Gastroesophageal sphincter (tissue), 4 donors: ENCODE results near the gene SCAMP3. TPM values are rescaled to one million over a fixed set of nuclear protein-coding genes. Genes with fewer than 3 reads are reported as not detected.
"Not testable (repeated sequence)": the region's sequence is repeated elsewhere in the genome, so short reads cannot be mapped to it uniquely, and the experiment has no call there.

ENCODE experiments used
- ATAC-seq: fragments of 150-250 bp; one replicate; pipeline ENCODE4 v1.9.1; 2016; ENCODE audit warnings: mild to moderate bottlenecking, moderate library complexity
- H3K27ac ChIP-seq, 4 donors: fragments of 200-600 bp; sonication (generic) in 3 of 4; 1 replicate in 3 of 4; 2 replicates in 1 of 4; pipeline ENCODE4 v1.5.1; 2016 to 2019
- H3K27me3 ChIP-seq: fragments of 200-600 bp; sonication (generic); one replicate; pipeline ENCODE4 v1.5.1; 2019
- H3K36me3 ChIP-seq, 2 donors: fragments of 200-600 bp; sonication (generic); one replicate each; pipeline ENCODE4 v1.5.1; 2019; ENCODE audit warnings: control low read depth in 1 of 2
- H3K4me1 ChIP-seq, 3 donors: fragments of 200-600 bp; sonication (generic); 1 replicate in 2 of 3; 2 replicates in 1 of 3; pipeline ENCODE4 v1.5.1; 2016 to 2019; ENCODE audit warnings: control low read depth in 2 of 3
- H3K4me3 ChIP-seq, 2 donors: fragments of 200-600 bp; sonication (generic); one replicate each; pipeline ENCODE4 v1.5.1; 2019; ENCODE audit warnings: mild to moderate bottlenecking in 1 of 2, moderate library complexity in 1 of 2
- H3K9me3 ChIP-seq, 3 donors: fragments of 200-600 bp; sonication (generic); one replicate each; pipeline ENCODE4 v1.5.1; 2017 to 2019; ENCODE audit warnings: control low read depth in 2 of 3
- CTCF ChIP-seq, 4 experiments: fragments of 200-600 bp in 2 of 4; fragments of 450-650 bp in 2 of 4; sonication (generic) in 1 of 4; IDR thresholded peaks; one replicate each; pipeline ENCODE4 v1.5.1; 2017 to 2019; ENCODE audit warnings: antibody characterized with exemption in 4 of 4, mild to moderate bottlenecking in 2 of 4, moderate library complexity in 2 of 4
- EP300 ChIP-seq: sonication (generic); formaldehyde crosslinking; IDR thresholded peaks from one replicate; pipeline ENCODE4 v1.6.1; 2017; ENCODE audit warnings: antibody characterized with exemption, mild to moderate bottlenecking
- POLR2A ChIP-seq, 2 donors: fragments of 450-650 bp; IDR thresholded peaks; one replicate each; pipeline ENCODE4 v1.6.1; 2017; ENCODE audit warnings: antibody characterized with exemption in 2 of 2, mild to moderate bottlenecking in 2 of 2, moderate library complexity in 1 of 2
- POLR2AphosphoS5 ChIP-seq: sonication (generic); formaldehyde crosslinking; IDR thresholded peaks from one replicate; pipeline ENCODE4 v1.6.1; 2017; ENCODE audit warnings: antibody characterized with exemption
- WGBS, 2 donors: methylation state at CpG; one replicate each; pipeline ENCODE4 v1.1.5; 2018; ENCODE audit warnings: low coverage in 1 of 2; 5-methylcytosine and 5-hydroxymethylcytosine counted together
- total RNA-seq, 4 donors: library from RNA; depleted of rRNA; stranded (reverse); fragments of >200 nt; gene quantifications; one replicate each; pipeline ENCODE4 v1.1.0, GENCODE V29; 2016

Gene SCAMP3
- total RNA-seq, 4 donors from 2014 or later = 28.1 to 44.4 (median 36.8) TPM

DNA sequence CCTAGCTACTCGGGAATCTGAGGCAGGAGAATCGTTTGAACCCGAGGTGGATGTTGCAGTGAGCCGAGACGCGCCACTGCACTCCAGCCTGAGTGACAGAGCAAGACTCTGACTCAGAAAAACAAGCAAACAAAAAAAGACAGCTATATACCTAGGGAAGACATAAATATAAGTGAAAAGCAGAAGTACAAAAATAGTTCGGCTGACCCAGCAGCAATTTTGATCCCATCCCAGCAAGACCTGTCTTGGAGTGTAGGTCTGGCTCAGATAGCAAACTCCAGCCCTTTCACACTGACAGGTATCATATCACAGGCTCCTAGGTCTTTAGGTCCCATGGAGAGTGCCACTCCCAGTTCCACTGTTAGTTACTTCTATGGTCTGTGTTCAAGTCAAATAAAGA is 39.1 kb downstream of the SCAMP3 start:
- Histone ChIP-seq H3K4me1 (peaks cover 0 to 35% (median 8%) of the 10 kb centered on the region in 3 donors), H3K27me3 (no peaks in the 10 kb centered on the region), H3K4me3 (no peak overlapping the region), H3K9me3 (no peaks in the 10 kb centered on the region), H3K27ac (no peak overlapping the region), H3K36me3 (no peaks in the 10 kb centered on the region)
- TF ChIP-seq EP300 (no peak), CTCF (IDR thresholded peaks at IDR 0.05) (no peak), POLR2A (IDR thresholded peaks at IDR 0.05) (no peak), POLR2AphosphoS5 (no peak)
- WGBS, 2 donors = 53 to 94% methylated on average over 1 to 6 of the region's 7 CpGs
- no peak for ATAC-seq

DNA sequence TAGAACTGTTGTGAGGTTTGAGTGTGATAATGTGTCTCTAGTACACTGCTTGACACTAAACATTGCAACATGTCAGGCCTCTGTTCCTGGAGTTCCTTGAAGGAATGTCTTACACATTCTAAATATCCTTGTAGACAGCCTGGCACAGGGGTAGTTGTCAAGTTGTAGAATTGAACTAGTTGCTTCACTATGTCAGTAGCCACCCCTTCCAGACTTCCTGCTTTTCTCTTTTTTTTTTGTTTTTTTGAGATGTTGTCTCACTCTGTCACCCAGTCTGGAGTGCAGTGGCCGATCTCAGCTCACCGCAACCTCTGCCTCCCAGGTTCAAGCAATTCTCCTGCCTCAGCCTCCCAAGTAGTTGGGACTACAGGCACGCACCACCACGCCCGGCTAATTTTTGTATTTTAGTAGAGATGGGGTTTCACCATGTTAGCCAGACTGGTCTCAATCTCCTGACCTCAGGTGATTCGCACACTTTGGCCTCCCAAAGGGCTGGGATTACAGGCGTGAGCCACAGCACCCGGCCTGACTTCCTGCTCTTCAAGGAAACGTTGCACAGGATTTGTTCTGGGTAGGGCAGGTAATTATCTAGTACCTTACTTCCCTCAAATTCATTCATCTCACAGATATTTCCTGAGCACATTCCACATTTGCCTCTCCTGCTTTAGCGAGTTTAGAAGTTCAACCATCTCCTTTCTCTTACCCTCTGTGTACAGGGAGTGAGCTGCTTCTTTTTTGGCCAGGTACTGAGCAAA is 41.8 kb downstream of the SCAMP3 start:
- H3K9me3 ChIP-seq = not testable (repeated sequence)
- WGBS, 2 donors = 90 to 92% methylated on average over 2 to 9 of the region's 10 CpGs

GRCh38 chr1:155219592-155220031 is 42.5 kb downstream of the SCAMP3 start:
- 0 to 14% methylated on average over 1 of the region's 1 CpG for WGBS, 2 donors
- ATAC-seq = no peak
- TF ChIP-seq POLR2A (IDR thresholded peaks at IDR 0.05) = no peak
- no peak for TF ChIP-seq EP300
- no peak for TF ChIP-seq CTCF (IDR thresholded peaks at IDR 0.05)
- TF ChIP-seq POLR2AphosphoS5 = no peak
- no peaks in the 10 kb centered on the region for H3K27me3 ChIP-seq
- H3K27ac ChIP-seq = peak overlapping the region in 1 of 4 donors; percentile 32
- H3K4me3 ChIP-seq = no peak overlapping the region
- peaks cover 0 to 14% of the 10 kb centered on the region in 2 donors for H3K36me3 ChIP-seq
- peaks cover 0 to 9% (median 0%) of the 10 kb centered on the region in 3 donors for H3K4me1 ChIP-seq
- H3K9me3 ChIP-seq = no peaks in the 10 kb centered on the region

More for the DNA sequence above, 41.8 kb downstream of the SCAMP3 start:
- not testable (repeated sequence) for H3K27ac ChIP-seq, H3K36me3 ChIP-seq, ATAC-seq, H3K4me3 ChIP-seq, H3K27me3 ChIP-seq
- H3K4me1 ChIP-seq = peaks cover 0 to 16% (median 0%) of the 10 kb centered on the region in 3 donors

GRCh38 chr1:155218854-155219591 is 43.1 kb downstream of the SCAMP3 start:
- Histone ChIP-seq H3K9me3 (no peaks in the 10 kb centered on the region), H3K4me3 (peak overlapping the region; percentile 11 to 25), H3K27me3 (no peaks in the 10 kb centered on the region), H3K27ac (peak overlapping the region in 1 of 4 donors; percentile 32), H3K36me3 (peaks cover 0 to 16% of the 10 kb centered on the region in 2 donors), H3K4me1 (peaks cover 0 to 9% (median 0%) of the 10 kb centered on the region in 3 donors)
- 35 to 38% methylated on average over 7 of the region's 7 CpGs for WGBS, 2 donors
- TF ChIP-seq POLR2AphosphoS5 = no peak
- TF ChIP-seq EP300 = no peak
- TF ChIP-seq CTCF (IDR thresholded peaks at IDR 0.05) = no peak
- no peak for TF ChIP-seq POLR2A (IDR thresholded peaks at IDR 0.05)
- ATAC-seq = peak; percentile 60

- WGBS, 2 donors = 71% methylated on average over 1 of the region's 10 CpGs; no CpG with 5 or more reads in 1 of the 2 donors
- not testable (repeated sequence) for H3K27ac ChIP-seq, H3K9me3 ChIP-seq, H3K27me3 ChIP-seq, H3K4me3 ChIP-seq, ATAC-seq
- H3K36me3 ChIP-seq = peaks cover 0 to 40% of the 10 kb centered on the region in 2 donors
- peaks cover 0 to 28% (median 1%) of the 10 kb centered on the region in 3 donors for H3K4me1 ChIP-seq
Measured at GRCh38 chr1:155214702-155215101, 47.5 kb downstream of the SCAMP3 start.

DNA sequence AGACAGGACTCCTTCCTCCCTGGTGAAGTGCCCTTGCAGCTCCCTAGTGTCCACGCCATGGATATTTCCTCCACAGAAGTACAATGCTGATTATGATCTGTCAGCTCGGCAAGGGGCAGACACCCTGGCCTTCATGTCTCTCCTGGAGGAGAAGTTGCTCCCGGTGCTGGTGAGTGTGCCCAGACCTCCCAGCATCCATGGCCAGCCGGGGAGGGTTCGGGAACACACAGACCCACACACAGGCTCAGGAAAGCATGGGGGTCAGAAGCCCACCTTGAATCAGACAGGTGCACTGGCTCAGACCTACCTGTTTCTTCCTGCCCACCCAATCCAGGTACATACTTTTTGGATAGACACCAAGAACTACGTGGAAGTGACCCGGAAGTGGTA is 50.1 kb downstream of the SCAMP3 start:
- H3K9me3 ChIP-seq, H3K4me3 ChIP-seq, ATAC-seq, H3K27me3 ChIP-seq: not testable (repeated sequence)
- Histone ChIP-seq H3K27ac (peak overlapping the region in 2 of 4 donors; percentile 5 to 32), H3K36me3 (peaks cover 0 to 40% of the 10 kb centered on the region in 2 donors), H3K4me1 (peaks cover 0 to 39% (median 17%) of the 10 kb centered on the region in 3 donors)
- no CpG with 5 or more reads among the region's 7 CpGs for WGBS, 2 donors

- Histone ChIP-seq H3K27ac (peak overlapping the region in 3 of 4 donors; percentile 5 to 54 (median 32)), H3K4me1 (peaks cover 0 to 44% (median 19%) of the 10 kb centered on the region in 3 donors), H3K36me3 (peaks cover 0 to 40% of the 10 kb centered on the region in 2 donors)
- H3K4me3 ChIP-seq, ATAC-seq, H3K27me3 ChIP-seq, H3K9me3 ChIP-seq: not testable (repeated sequence)
- 63 to 100% methylated on average over 1 to 2 of the region's 13 CpGs for whole genome bisulfite sequencing, 2 donors
Measured at GRCh38 chr1:155211381-155212050, 50.6 kb downstream of the SCAMP3 start.
